Smooth muscle cell of the umbilical artery (primary cell): Measurements from ENCODE around the gene UBASH3B. TPM values are rescaled to one million over a fixed set of nuclear protein-coding genes. Genes with fewer than 3 reads are reported as not detected.

Experiments used
- total RNA-seq: library from RNA; depleted of rRNA; stranded (reverse); fragments of >200 nt; gene quantifications from 2 replicates; pipeline ENCODE4 v1.2.3, GENCODE V29; 2014

UBASH3B gene
- total RNA-seq = 19.0 and 32.7 TPM in 2 replicates

GRCh38 chr11:122655527-122656072 is at the start of gene UBASH3B:
TSS of gene UBASH3B (plus strand) at chr11:122655722. CDS start at chr11:122656050, 328 bp downstream.

Other genes with a start within 250 kb of the UBASH3B start
- 1.2 TPM in 1 of 2 replicates, not detected in the other for gene CRTAM, start 182.8 kb downstream of the UBASH3B start, total RNA-seq
- gene JHY, start 227.0 kb downstream of the UBASH3B start, total RNA-seq = 0.42 and 0.89 TPM in 2 replicates